ENCODE results near the gene VSIR. TPM values are rescaled to one million over a fixed set of nuclear protein-coding genes. Genes with fewer than 3 reads are reported as not detected.
A peak's percentile ranks its signal among the peaks of the same experiment; 100 is the strongest.

The VSIR gene
- total and polyA plus RNA-seq, 2 donors (not counting 1 experiment from before 2014, with no cell fraction given), result 40.5 to 61.2 TPM

DNA sequence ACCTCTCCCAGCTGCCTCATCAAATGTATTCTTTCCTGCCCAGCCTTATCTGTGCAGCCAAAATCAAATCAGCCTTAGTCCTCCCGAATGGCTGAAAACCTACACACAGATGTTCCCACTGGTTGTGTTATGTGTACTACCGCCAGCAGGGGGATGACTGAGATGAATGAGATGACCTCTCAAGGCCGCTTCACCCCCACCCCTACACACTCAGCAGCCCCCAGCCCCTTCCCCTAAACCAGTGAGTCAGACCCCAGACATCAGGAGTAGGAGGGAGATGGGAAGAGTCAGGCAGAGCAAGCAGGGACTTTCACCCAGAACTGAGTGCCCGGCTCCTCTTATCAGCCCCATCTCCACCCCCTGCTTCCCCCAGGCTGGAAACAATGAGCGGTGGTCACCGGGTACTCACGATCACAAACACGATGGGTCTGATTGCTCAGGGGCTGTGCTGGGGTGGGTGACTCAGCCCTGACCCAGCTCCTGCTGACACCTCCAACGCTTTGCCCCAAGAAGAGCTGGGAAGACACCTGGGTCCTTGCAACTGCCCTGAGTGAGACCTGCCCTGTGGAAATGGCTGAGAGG, 47.2 kb downstream of the VSIR start:
- H4K20me1 ChIP-seq (ENCODE audit: control insufficient read depth, insufficient read depth, low read length, poor library complexity, severe bottlenecking), result no peaks in the 10 kb centered on the region
- H3K4me3 ChIP-seq (ENCODE audit: control extremely low read depth in 1 of 5, extremely low read depth in 1 of 5, insufficient read depth in 1 of 5, low read depth in 2 of 5, low read length in 4 of 5), result no peak overlapping the region
- Mint-ChIP-seq H3K4me3 (peak overlapping the region; percentile 83), H3K9me3 (ENCODE audit: insufficient read depth) (no peaks in the 10 kb centered on the region), H3K27me3 (peaks cover 4% of the 10 kb centered on the region), H3K27ac (peak overlapping the region; percentile 92), H3K4me1 (peaks cover 41% of the 10 kb centered on the region)
- no peak for TF ChIP-seq EZH2 (IDR thresholded peaks at IDR 0.05; ENCODE audit: borderline replicate concordance, insufficient read depth, low read depth, low read length, poor library complexity, severe bottlenecking)
- TF ChIP-seq, protein P1, sequence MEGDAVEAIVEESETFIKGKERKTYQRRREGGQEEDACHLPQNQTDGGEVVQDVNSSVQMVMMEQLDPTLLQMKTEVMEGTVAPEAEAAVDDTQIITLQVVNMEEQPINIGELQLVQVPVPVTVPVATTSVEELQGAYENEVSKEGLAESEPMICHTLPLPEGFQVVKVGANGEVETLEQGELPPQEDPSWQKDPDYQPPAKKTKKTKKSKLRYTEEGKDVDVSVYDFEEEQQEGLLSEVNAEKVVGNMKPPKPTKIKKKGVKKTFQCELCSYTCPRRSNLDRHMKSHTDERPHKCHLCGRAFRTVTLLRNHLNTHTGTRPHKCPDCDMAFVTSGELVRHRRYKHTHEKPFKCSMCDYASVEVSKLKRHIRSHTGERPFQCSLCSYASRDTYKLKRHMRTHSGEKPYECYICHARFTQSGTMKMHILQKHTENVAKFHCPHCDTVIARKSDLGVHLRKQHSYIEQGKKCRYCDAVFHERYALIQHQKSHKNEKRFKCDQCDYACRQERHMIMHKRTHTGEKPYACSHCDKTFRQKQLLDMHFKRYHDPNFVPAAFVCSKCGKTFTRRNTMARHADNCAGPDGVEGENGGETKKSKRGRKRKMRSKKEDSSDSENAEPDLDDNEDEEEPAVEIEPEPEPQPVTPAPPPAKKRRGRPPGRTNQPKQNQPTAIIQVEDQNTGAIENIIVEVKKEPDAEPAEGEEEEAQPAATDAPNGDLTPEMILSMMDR (IDR thresholded peaks at IDR 0.05), result peak; percentile 35
- no peak overlapping the region for H2AFZ ChIP-seq (ENCODE audit: insufficient read depth, low read depth, low read length, poor library complexity, severe bottlenecking)
- WGBS (ENCODE audit: insufficient coverage), result 39% methylated on average over 5 of the region's 9 CpGs
- ChIA-PET POLR2A (interaction anchor here (0.5 to 3.0 kb wide), 3 partner anchors 42 to 514 kb away, joined by 4 to 15 read pairs (median 12); partner anchors contain the start of gene VSIR), CTCF (interaction anchor here (1.1 to 6.1 kb wide), 9 partner anchors 12 to 86 kb away, joined by 3 to 36 read pairs (median 4); partner anchors contain the start of gene VSIR)
- ATAC-seq (ENCODE audit: low read depth) (no peak), DNase-seq (peak; percentile 53)
- no peaks in the 10 kb centered on the region for H3K27me3 ChIP-seq (replicated peaks in 1 of 4; ENCODE audit: control extremely low read depth in 1 of 4, control insufficient read depth in 3 of 4, insufficient read depth in 4 of 4, low read length in 3 of 4)
- peak overlapping the region in 1 of 2 donors; percentile 78 for H3K27ac ChIP-seq (ENCODE audit: low read length in 2 of 2)
- no peaks in the 10 kb centered on the region for H3K79me2 ChIP-seq (ENCODE audit: control insufficient read depth, insufficient read depth, low read length)
- H3K4me1 ChIP-seq (ENCODE audit: control insufficient read depth in 2 of 2, insufficient read depth in 2 of 2, low read length in 2 of 2), result peaks cover 40 to 59% of the 10 kb centered on the region in 2 donors
- peaks cover 0 to 4% (median 0%) of the 10 kb centered on the region in 3 donors for H3K9me3 ChIP-seq (ENCODE audit: control extremely low read depth in 1 of 3, control insufficient read depth in 2 of 3, insufficient read depth in 1 of 3, low read length in 2 of 3)
- no peaks in the 10 kb centered on the region for H3K36me3 ChIP-seq (replicated peaks in 1 of 2; ENCODE audit: control extremely low read depth in 1 of 2, control insufficient read depth in 1 of 2, extremely low read depth in 1 of 2, insufficient read depth in 2 of 2, low read length in 1 of 2)
- intact Hi-C loops (cut with micrococcal nuclease), result no loop called here
- H3K9ac ChIP-seq (ENCODE audit: low read length), result no peak overlapping the region
- H3K4me2 ChIP-seq (replicated peaks; ENCODE audit: low read depth, low read length, poor library complexity, severe bottlenecking), result peak overlapping the region; percentile 81

DNA sequence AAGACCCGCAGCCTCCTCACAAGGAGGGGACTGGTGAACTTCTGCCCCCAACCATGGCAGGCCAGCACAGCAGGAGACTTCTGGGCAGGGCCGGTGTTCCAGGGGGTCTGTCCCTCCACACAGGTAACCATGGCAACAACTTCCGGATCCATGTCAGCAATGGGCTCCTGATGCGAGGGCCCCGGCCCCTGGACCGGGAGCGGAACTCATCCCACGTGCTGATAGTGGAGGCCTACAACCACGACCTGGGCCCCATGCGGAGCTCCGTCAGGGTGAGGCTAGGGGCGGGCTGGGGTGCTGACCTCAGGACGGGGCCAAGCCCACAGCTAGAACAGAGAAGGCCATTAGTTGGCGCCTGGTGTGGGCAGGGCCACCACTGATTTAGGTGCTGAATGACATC, 48.1 kb downstream of the VSIR start:
- Mint-ChIP-seq H3K4me1 (peaks cover 41% of the 10 kb centered on the region), H3K9me3 (ENCODE audit: insufficient read depth) (no peaks in the 10 kb centered on the region), H3K27ac (no peak overlapping the region), H3K4me3 (no peak overlapping the region), H3K27me3 (peaks cover 4% of the 10 kb centered on the region)
- Histone ChIP-seq H3K36me3 (replicated peaks in 1 of 2; ENCODE audit: control extremely low read depth in 1 of 2, control insufficient read depth in 1 of 2, extremely low read depth in 1 of 2, insufficient read depth in 2 of 2, low read length in 1 of 2) (no peaks in the 10 kb centered on the region), H3K27me3 (replicated peaks in 1 of 4; ENCODE audit: control extremely low read depth in 1 of 4, control insufficient read depth in 3 of 4, insufficient read depth in 4 of 4, low read length in 3 of 4) (no peaks in the 10 kb centered on the region), H3K9me3 (ENCODE audit: control extremely low read depth in 1 of 3, control insufficient read depth in 2 of 3, insufficient read depth in 1 of 3, low read length in 2 of 3) (peaks cover 0 to 4% (median 0%) of the 10 kb centered on the region in 3 donors), H3K9ac (ENCODE audit: low read length) (no peak overlapping the region), H3K4me2 (replicated peaks; ENCODE audit: low read depth, low read length, poor library complexity, severe bottlenecking) (no peak overlapping the region), H3K4me3 (ENCODE audit: control extremely low read depth in 1 of 5, extremely low read depth in 1 of 5, insufficient read depth in 1 of 5, low read depth in 2 of 5, low read length in 4 of 5) (no peak overlapping the region), H3K79me2 (ENCODE audit: control insufficient read depth, insufficient read depth, low read length) (no peaks in the 10 kb centered on the region), H4K20me1 (ENCODE audit: control insufficient read depth, insufficient read depth, low read length, poor library complexity, severe bottlenecking) (no peaks in the 10 kb centered on the region), H2AFZ (ENCODE audit: insufficient read depth, low read depth, low read length, poor library complexity, severe bottlenecking) (no peak overlapping the region), H3K4me1 (ENCODE audit: control insufficient read depth in 2 of 2, insufficient read depth in 2 of 2, low read length in 2 of 2) (peaks cover 40 to 53% of the 10 kb centered on the region in 2 donors), H3K27ac (ENCODE audit: low read length in 2 of 2) (no peak overlapping the region)
- ChIA-PET CTCF (interaction anchor here (1.1 to 6.1 kb wide), 5 partner anchors 11 to 87 kb away, joined by 3 to 36 read pairs (median 6); partner anchors contain the start of gene VSIR), POLR2A (no interaction called here)
- intact Hi-C loops (cut with micrococcal nuclease), result no loop called here
- TF ChIP-seq, protein P1 (IDR thresholded peaks at IDR 0.05), result no peak
- TF ChIP-seq EZH2 (IDR thresholded peaks at IDR 0.05; ENCODE audit: borderline replicate concordance, insufficient read depth, low read depth, low read length, poor library complexity, severe bottlenecking), result no peak
- no peak for ATAC-seq (ENCODE audit: low read depth)
- WGBS (ENCODE audit: insufficient coverage), result 98% methylated on average over 14 of the region's 14 CpGs
- DNase-seq, result no peak
